Endodermal cell (in vitro differentiated cells): Measurements from ENCODE around the gene NUAK2. TPM values are rescaled to one million over a fixed set of nuclear protein-coding genes. Genes with fewer than 3 reads are reported as not detected.
A peak's percentile ranks its signal among the peaks of the same experiment; 100 is the strongest.

Source experiments
- DNase-seq: peaks from one replicate; pipeline ENCODE4 v3.0.0-alpha.2; 2017
- H3K27ac ChIP-seq: 2 replicates; pipeline ENCODE4 v1.5.1; 2013; ENCODE audit warnings: mild to moderate bottlenecking, low read depth, low read length, moderate library complexity
- H3K27me3 ChIP-seq: 2 replicates; pipeline ENCODE4 v1.6.1; 2013; ENCODE audit warnings: mild to moderate bottlenecking, low read length, moderate library complexity; ENCODE audit not compliant: insufficient read depth, control insufficient read depth, poor library complexity, severe bottlenecking
- H3K36me3 ChIP-seq: 2 replicates; pipeline ENCODE4 v1.7.0; 2013; ENCODE audit warnings: mild to moderate bottlenecking, low read length, moderate library complexity; ENCODE audit not compliant: control insufficient read depth, insufficient read depth
- H3K4me1 ChIP-seq: one replicate; pipeline ENCODE4 v1.7.0; 2013; ENCODE audit warnings: low read length; ENCODE audit not compliant: control insufficient read depth, insufficient read depth
- H3K4me3 ChIP-seq: 2 replicates; pipeline ENCODE4 v1.5.1; 2013; ENCODE audit warnings: mild to moderate bottlenecking, low read length, moderate library complexity
- H3K9ac ChIP-seq: 2 replicates; pipeline ENCODE4 v1.6.1; 2013; ENCODE audit warnings: mild to moderate bottlenecking, low read length, moderate library complexity; ENCODE audit not compliant: poor library complexity, severe bottlenecking; ENCODE audit errors: extremely low read depth
- H3K9me3 ChIP-seq: 2 replicates; pipeline ENCODE4 v1.6.1; 2013; ENCODE audit warnings: mild to moderate bottlenecking, low read length, moderate library complexity; ENCODE audit not compliant: control insufficient read depth
- H3K27ac Mint-ChIP-seq: 2 replicates; pipeline ENCODE4 v1.8.0; 2020; ENCODE audit warnings: mixed read lengths
- H3K27me3 Mint-ChIP-seq: 2 replicates; pipeline ENCODE4 v1.8.0; 2021; ENCODE audit warnings: mild to moderate bottlenecking, mixed read lengths; ENCODE audit not compliant: insufficient read depth
- H3K36me3 Mint-ChIP-seq: 2 replicates; pipeline ENCODE4 v1.8.0; 2020; ENCODE audit warnings: low read depth, mixed read lengths
- H3K4me1 Mint-ChIP-seq: 2 replicates; pipeline ENCODE4 v1.8.0; 2020; ENCODE audit warnings: mixed read lengths
- H3K4me3 Mint-ChIP-seq: 2 replicates; pipeline ENCODE4 v1.8.0; 2020; ENCODE audit warnings: mild to moderate bottlenecking, moderate library complexity, mixed read lengths
- H3K9me3 Mint-ChIP-seq: 2 replicates; pipeline ENCODE4 v1.8.0; 2020; ENCODE audit warnings: mild to moderate bottlenecking, mixed read lengths
- WGBS, 2 experiments: methylation state at CpG; one replicate each; pipeline versions ENCODE4 v1.1.5 to v1.1.7; 2013; ENCODE audit warnings: missing lambda C conversion rate in 2 of 2, mixed read lengths in 1 of 2; ENCODE audit not compliant: insufficient coverage in 1 of 2, insufficient read length in 1 of 2; 5-methylcytosine and 5-hydroxymethylcytosine counted together
- total RNA-seq, 2 donors: library from RNA; stranded (reverse); fragmentation: NEBNext Ultra II Directional in 1 of 2; extraction: Animal tissue kit (Norgen Biotek cat#: 25700) in 1 of 2; gene quantifications; 2 replicates in 1 of 2; 3 replicates in 1 of 2; pipeline ENCODE4 v1.2.1, GENCODE V29; 2021
- TF ChIP-seq, protein P1 (sequence below): fragments of 200-600 bp; sonication (generic); conservative IDR thresholded peaks from 2 replicates; pipeline ENCODE4 v1.5.0; 2021; ENCODE audit warnings: antibody characterized with exemption, mild to moderate bottlenecking

NUAK2 gene
- total RNA-seq, 2 donors from 2014 or later, result 13.4 to 19.1 TPM

- Mint-ChIP-seq H3K9me3 (no peaks in the 10 kb centered on the region), H3K27me3 (no peaks in the 10 kb centered on the region), H3K36me3 (no peaks in the 10 kb centered on the region), H3K4me3 (no peak overlapping the region), H3K4me1 (peaks cover 17% of the 10 kb centered on the region), H3K27ac (no peak overlapping the region)
- Histone ChIP-seq H3K9ac (no peak overlapping the region), H3K36me3 (no peaks in the 10 kb centered on the region), H3K4me1 (no peaks in the 10 kb centered on the region), H3K4me3 (no peak overlapping the region), H3K9me3 (no peaks in the 10 kb centered on the region), H3K27ac (no peak overlapping the region), H3K27me3 (no peaks in the 10 kb centered on the region)
- TF ChIP-seq, protein P1, sequence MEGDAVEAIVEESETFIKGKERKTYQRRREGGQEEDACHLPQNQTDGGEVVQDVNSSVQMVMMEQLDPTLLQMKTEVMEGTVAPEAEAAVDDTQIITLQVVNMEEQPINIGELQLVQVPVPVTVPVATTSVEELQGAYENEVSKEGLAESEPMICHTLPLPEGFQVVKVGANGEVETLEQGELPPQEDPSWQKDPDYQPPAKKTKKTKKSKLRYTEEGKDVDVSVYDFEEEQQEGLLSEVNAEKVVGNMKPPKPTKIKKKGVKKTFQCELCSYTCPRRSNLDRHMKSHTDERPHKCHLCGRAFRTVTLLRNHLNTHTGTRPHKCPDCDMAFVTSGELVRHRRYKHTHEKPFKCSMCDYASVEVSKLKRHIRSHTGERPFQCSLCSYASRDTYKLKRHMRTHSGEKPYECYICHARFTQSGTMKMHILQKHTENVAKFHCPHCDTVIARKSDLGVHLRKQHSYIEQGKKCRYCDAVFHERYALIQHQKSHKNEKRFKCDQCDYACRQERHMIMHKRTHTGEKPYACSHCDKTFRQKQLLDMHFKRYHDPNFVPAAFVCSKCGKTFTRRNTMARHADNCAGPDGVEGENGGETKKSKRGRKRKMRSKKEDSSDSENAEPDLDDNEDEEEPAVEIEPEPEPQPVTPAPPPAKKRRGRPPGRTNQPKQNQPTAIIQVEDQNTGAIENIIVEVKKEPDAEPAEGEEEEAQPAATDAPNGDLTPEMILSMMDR, result no peak
- DNase-seq, result no peak
- WGBS, 2 experiments, result 82 to 90% methylated on average over 2 to 7 of the region's 7 CpGs
Observed at GRCh38 chr1:205258261-205258691, 63.3 kb downstream of the NUAK2 start.

- Mint-ChIP-seq H3K4me1 (peaks cover 15% of the 10 kb centered on the region), H3K36me3 (no peaks in the 10 kb centered on the region), H3K9me3 (no peaks in the 10 kb centered on the region), H3K27me3 (no peaks in the 10 kb centered on the region), H3K27ac (no peak overlapping the region), H3K4me3 (no peak overlapping the region)
- Histone ChIP-seq H3K27ac (no peak overlapping the region), H3K4me3 (no peak overlapping the region), H3K9ac (no peak overlapping the region), H3K27me3 (no peaks in the 10 kb centered on the region), H3K9me3 (no peaks in the 10 kb centered on the region), H3K4me1 (no peaks in the 10 kb centered on the region), H3K36me3 (no peaks in the 10 kb centered on the region)
- TF ChIP-seq, protein P1, result no peak
- no peak for DNase-seq
- 81 to 83% methylated on average over 2 of the region's 2 CpGs for WGBS, 2 experiments
Observed at GRCh38 chr1:205257735-205258134, 63.8 kb downstream of the NUAK2 start.

DNA sequence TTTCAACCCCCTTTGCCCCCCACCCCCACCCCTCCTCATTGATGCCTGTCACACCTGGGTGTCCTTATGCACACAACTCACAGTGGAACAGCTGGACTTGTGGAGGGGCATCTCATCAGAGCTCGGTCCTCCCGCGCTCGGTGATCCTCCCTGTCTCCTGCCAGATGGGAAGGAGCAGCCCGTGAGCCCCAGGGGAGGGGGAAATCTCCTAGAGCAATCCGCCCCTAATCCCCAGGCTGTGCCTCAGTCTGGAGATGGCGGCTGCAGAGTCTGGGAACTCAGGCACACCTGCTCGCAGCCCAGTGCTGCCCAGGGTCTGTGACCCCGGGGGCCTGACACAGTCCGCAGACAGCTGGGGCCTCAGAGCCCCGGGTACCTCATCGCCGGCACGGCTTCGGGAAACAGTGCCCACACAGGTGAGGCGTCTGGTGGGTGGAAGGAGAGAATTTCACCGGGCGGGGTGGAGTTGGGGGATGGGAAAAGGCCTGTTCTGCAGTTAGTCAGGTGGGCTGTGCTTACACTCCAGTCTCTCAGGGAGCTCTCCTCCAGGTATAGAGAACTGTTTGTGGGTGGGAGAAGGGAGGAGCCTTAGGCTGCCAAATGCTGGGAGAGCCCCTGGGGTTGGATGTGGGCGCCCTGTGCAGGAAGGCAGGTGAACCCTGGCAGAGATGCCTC lies 64.5 kb downstream of the NUAK2 start:
- no peaks in the 10 kb centered on the region for H3K9me3 Mint-ChIP-seq
- Histone ChIP-seq H3K36me3 (no peaks in the 10 kb centered on the region), H3K9ac (no peak overlapping the region), H3K9me3 (no peaks in the 10 kb centered on the region), H3K27me3 (no peaks in the 10 kb centered on the region), H3K27ac (no peak overlapping the region), H3K4me1 (no peaks in the 10 kb centered on the region), H3K4me3 (no peak overlapping the region)
- 91 to 92% methylated on average over 6 to 19 of the region's 19 CpGs for WGBS, 2 experiments
- no peaks in the 10 kb centered on the region for H3K27me3 Mint-ChIP-seq
- peak overlapping the region; percentile 17 for H3K27ac Mint-ChIP-seq
- DNase-seq, result no peak
- H3K36me3 Mint-ChIP-seq, result no peaks in the 10 kb centered on the region
- TF ChIP-seq, protein P1, result no peak
- peaks cover 10% of the 10 kb centered on the region for H3K4me1 Mint-ChIP-seq
- no peak overlapping the region for H3K4me3 Mint-ChIP-seq
